Chondrocyte (in vitro differentiated cells): ENCODE measurements around the gene URB1. TPM values are rescaled to one million over a fixed set of nuclear protein-coding genes. Genes with fewer than 3 reads are reported as not detected.

Experiments used
- DNase-seq: peaks from one replicate; pipeline ENCODE4 v3.0.0; 2021; ENCODE audit warnings: mixed read lengths, low spot score
- H3K27ac Mint-ChIP-seq: one replicate; pipeline ENCODE4 v1.8.0; 2021; ENCODE audit warnings: mild to moderate bottlenecking, moderate library complexity, mixed read lengths; ENCODE audit not compliant: unreplicated experiment
- H3K27me3 Mint-ChIP-seq: 2 replicates; pipeline ENCODE4 v1.8.0; 2021; ENCODE audit warnings: low read depth, mixed read lengths
- H3K36me3 Mint-ChIP-seq: 2 replicates; pipeline ENCODE4 v1.8.0; 2021; ENCODE audit warnings: low read depth, mixed read lengths
- H3K4me1 Mint-ChIP-seq: 2 replicates; pipeline ENCODE4 v1.8.0; 2021; ENCODE audit warnings: low read depth, mild to moderate bottlenecking, mixed read lengths
- H3K4me3 Mint-ChIP-seq: one replicate; pipeline ENCODE4 v1.8.0; 2021; ENCODE audit warnings: mild to moderate bottlenecking, moderate library complexity, mixed read lengths; ENCODE audit not compliant: unreplicated experiment
- H3K9me3 Mint-ChIP-seq: 2 replicates; pipeline ENCODE4 v1.8.0; 2021; ENCODE audit warnings: low read depth, mixed read lengths
- CTCF ChIP-seq: fragments of 200-600 bp; sonication (generic); IDR thresholded peaks from 2 replicates; pipeline ENCODE4 v1.5.0; 2021; ENCODE audit warnings: antibody characterized with exemption, mild to moderate bottlenecking, moderate library complexity
- total RNA-seq: library from RNA; stranded (reverse); gene quantifications from 3 replicates; pipeline ENCODE4 v1.2.1, GENCODE V29; 2021

Gene URB1
- total RNA-seq, 1 donor from 2014 or later, result 15.1 TPM

- no peaks in the 10 kb centered on the region for H3K27me3 Mint-ChIP-seq
- peaks cover 55% of the 10 kb centered on the region for H3K36me3 Mint-ChIP-seq
- no peak for DNase-seq
- H3K9me3 Mint-ChIP-seq, result no peaks in the 10 kb centered on the region
- H3K4me3 Mint-ChIP-seq, result no peak overlapping the region
- no peak for TF ChIP-seq CTCF
- no peaks in the 10 kb centered on the region for H3K4me1 Mint-ChIP-seq
- no peak overlapping the region for H3K27ac Mint-ChIP-seq
Observed at GRCh38 chr21:32350211-32350980, 42.4 kb downstream of the URB1 start.

- Mint-ChIP-seq H3K27me3 (no peaks in the 10 kb centered on the region), H3K4me1 (no peaks in the 10 kb centered on the region), H3K4me3 (no peak overlapping the region), H3K36me3 (peaks cover 56% of the 10 kb centered on the region), H3K9me3 (peaks cover 7% of the 10 kb centered on the region), H3K27ac (no peak overlapping the region)
- TF ChIP-seq CTCF, result no peak
- DNase-seq, result no peak
Observed at GRCh38 chr21:32349333-32349944, 43.4 kb downstream of the URB1 start.

DNA sequence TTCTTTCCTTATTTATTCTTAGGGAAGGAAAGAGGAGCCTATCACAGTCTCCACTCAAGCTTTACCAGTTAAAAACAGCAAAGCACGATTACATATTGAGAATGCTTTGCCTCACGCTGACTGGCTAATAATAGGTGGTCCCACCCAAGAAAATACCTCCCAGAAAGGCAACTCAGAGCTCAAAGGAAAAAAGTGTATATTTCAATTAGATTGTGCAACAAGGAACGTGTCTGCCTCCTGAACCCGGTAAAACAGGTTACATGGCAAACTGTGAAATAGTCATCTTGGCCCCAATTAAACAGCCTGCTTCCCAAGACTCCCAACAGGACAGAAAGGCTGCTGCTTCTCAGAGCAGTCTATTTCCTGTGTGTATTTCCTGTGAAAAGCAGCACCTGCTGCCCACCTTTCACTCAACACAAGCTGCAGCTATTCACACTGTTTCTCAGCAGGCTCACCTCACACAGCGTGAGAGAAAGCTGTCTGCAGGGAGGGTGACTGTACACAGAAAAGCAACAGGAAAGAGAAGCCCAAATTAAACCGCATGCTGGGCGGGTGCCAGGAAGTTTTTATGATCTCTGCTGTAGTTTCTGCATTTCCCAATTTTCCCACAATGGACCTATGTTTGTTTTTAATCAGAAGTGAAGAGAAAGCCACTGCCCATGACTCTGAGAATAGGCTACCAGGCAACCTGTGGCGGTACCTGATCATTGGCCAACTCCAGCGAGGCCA, 44.0 kb downstream of the URB1 start:
- no peak for TF ChIP-seq CTCF
- Mint-ChIP-seq H3K27ac (no peak overlapping the region), H3K4me3 (no peak overlapping the region), H3K27me3 (no peaks in the 10 kb centered on the region), H3K36me3 (peaks cover 58% of the 10 kb centered on the region), H3K9me3 (peaks cover 11% of the 10 kb centered on the region), H3K4me1 (no peaks in the 10 kb centered on the region)
- DNase-seq, result no peak

GRCh38 chr21:32347977-32348376, 44.8 kb downstream of the URB1 start:
- TF ChIP-seq CTCF, result no peak
- no peak for DNase-seq
- peaks cover 17% of the 10 kb centered on the region for H3K9me3 Mint-ChIP-seq
- H3K4me3 Mint-ChIP-seq, result no peak overlapping the region
- peaks cover 64% of the 10 kb centered on the region for H3K36me3 Mint-ChIP-seq
- no peaks in the 10 kb centered on the region for H3K27me3 Mint-ChIP-seq
- peak overlapping the region; percentile 41 for H3K27ac Mint-ChIP-seq
- no peaks in the 10 kb centered on the region for H3K4me1 Mint-ChIP-seq

DNA sequence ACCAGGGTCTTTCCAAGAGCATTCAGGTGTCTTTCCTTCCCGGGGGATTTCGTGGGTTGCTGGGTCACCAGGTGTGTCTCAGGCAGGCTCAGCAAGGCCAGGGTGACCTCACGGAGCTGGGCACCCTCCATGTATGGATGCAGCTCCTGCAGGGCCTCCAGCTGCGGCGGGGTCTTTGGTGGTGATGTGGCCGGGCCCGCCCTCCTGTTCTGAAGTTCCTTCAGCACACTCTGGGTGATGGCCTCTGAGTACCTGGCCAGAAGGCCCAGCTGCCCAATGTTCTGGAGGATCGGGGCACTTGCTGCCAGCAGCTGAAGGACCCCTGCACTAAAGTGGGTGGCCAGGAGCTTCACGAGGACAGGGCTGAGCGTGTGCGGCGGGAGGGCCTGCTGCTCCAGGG, 45.5 kb downstream of the URB1 start:
- H3K4me1 Mint-ChIP-seq, result no peaks in the 10 kb centered on the region
- DNase-seq, result no peak
- H3K27me3 Mint-ChIP-seq, result no peaks in the 10 kb centered on the region
- no peak overlapping the region for H3K27ac Mint-ChIP-seq
- H3K4me3 Mint-ChIP-seq, result no peak overlapping the region
- no peak for TF ChIP-seq CTCF
- peaks cover 17% of the 10 kb centered on the region for H3K9me3 Mint-ChIP-seq
- peaks cover 62% of the 10 kb centered on the region for H3K36me3 Mint-ChIP-seq
